K562 (cell line): Measurements from ENCODE around the gene KIF21A. TPM values are rescaled to one million over a fixed set of nuclear protein-coding genes. Genes with fewer than 3 reads are reported as not detected.

Source experiments
- ATAC-seq: fragments of 200-7000 bp; cut with Tn5 transposase; 3 replicates; pipeline ENCODE4 v1.9.1; 2020; ENCODE audit warnings: moderate library complexity
- BruUV-seq: library from RNA; stranded (reverse); fragments of 400-500 nt; replicated peaks from 2 replicates; lab custom pipeline; 2021; lab: Mats Ljungman, UMichigan
- CTCF ChIA-PET: fragments of 300-600 bp; formaldehyde crosslinking; extraction: SDS; loops from one replicate; lab custom pipeline; 2021; ENCODE audit warnings: low intra/inter-chr PET ratio; lab: Yijun Ruan, JAX
- POLR2A ChIA-PET: fragments of 300-600, 350-650 bp; sonication (Branson Sonifier 250); formaldehyde crosslinking; extraction: SDS; loops from one replicate; lab custom pipeline; 2021; ENCODE audit warnings: antibody characterized with exemption, inconsistent platforms; lab: Yijun Ruan, JAX
- DNase-seq, 4 experiments: peaks; one replicate each; pipeline versions ENCODE4 v3.0.0 to v3.0.0-alpha.2; 2011 to 2018; ENCODE audit warnings: low spot score in 3 of 4, mixed read lengths in 3 of 4; ENCODE audit errors: extremely low read depth in 1 of 4
- FAIRE-seq: peaks from 2 replicates; lab custom pipeline; 2011; peaks lifted over from hg19 to GRCh38; lab: Jason Lieb, UNC
- H2AFZ ChIP-seq: 2 replicates; pipeline ENCODE4 v1.6.0; 2011; ENCODE audit warnings: low read depth, low read length, control low read depth, inconsistent platforms
- H3K27ac ChIP-seq: fragments of 200-600 bp; 3 replicates; pipeline ENCODE4 v1.8.0; 2011; ENCODE audit warnings: low read depth, mild to moderate bottlenecking, control low read depth, inconsistent platforms, low read length, moderate library complexity, mixed read lengths; ENCODE audit errors: extremely low read depth
- H3K27me3 ChIP-seq, 2 experiments: fragments of 300-600 bp in 1 of 2; 2 replicates in 1 of 2; 3 replicates in 1 of 2; pipeline versions ENCODE4 v1.6.0 to v1.8.0; 2011; ENCODE audit warnings: inconsistent platforms in 2 of 2, low read length in 2 of 2, mild to moderate bottlenecking in 1 of 2, mixed read lengths in 1 of 2, moderate library complexity in 1 of 2; ENCODE audit not compliant: control insufficient read depth in 2 of 2, insufficient read depth in 2 of 2
- H3K36me3 ChIP-seq: fragments of 300-600 bp; 3 replicates; pipeline ENCODE4 v1.8.0; 2011; ENCODE audit warnings: mild to moderate bottlenecking, low read length, inconsistent platforms; ENCODE audit not compliant: control insufficient read depth, insufficient read depth
- H3K4me1 ChIP-seq, 2 experiments: fragments of 200-600 bp in 1 of 2; replicated peaks in 1 of 2; 2 replicates in 1 of 2; 3 replicates in 1 of 2; pipeline versions ENCODE4 v1.5.1 to v1.8.0; 2011; ENCODE audit warnings: inconsistent platforms in 2 of 2, low read length in 2 of 2, mild to moderate bottlenecking in 1 of 2, mixed read lengths in 1 of 2, moderate library complexity in 1 of 2; ENCODE audit not compliant: control insufficient read depth in 2 of 2, insufficient read depth in 2 of 2
- H3K4me2 ChIP-seq: 2 replicates; pipeline ENCODE4 v1.6.1; 2011; ENCODE audit warnings: low read length, control low read depth, inconsistent platforms, mixed read lengths; ENCODE audit not compliant: insufficient read depth
- H3K4me3 ChIP-seq: fragments of 200-600 bp; sonication (generic), shearing (Covaris generic); 2 replicates; pipeline ENCODE4 v1.5.1; 2016; ENCODE audit warnings: control low read depth, inconsistent platforms
- H3K79me2 ChIP-seq: fragments of 200-600 bp; 3 replicates; pipeline ENCODE4 v1.8.0; 2011; ENCODE audit warnings: low read length, inconsistent platforms; ENCODE audit not compliant: control insufficient read depth, insufficient read depth
- H3K9ac ChIP-seq, 2 experiments: 2 replicates each; pipeline versions ENCODE4 v1.6.0 to v1.6.1; 2011; ENCODE audit warnings: low read depth in 2 of 2, low read length in 2 of 2, control low read depth in 1 of 2, inconsistent platforms in 1 of 2, mild to moderate bottlenecking in 1 of 2, mixed read lengths in 1 of 2; ENCODE audit not compliant: insufficient read depth in 1 of 2
- H3K9me1 ChIP-seq: one replicate; pipeline ENCODE4 v1.6.0; 2011; ENCODE audit warnings: inconsistent platforms, mild to moderate bottlenecking, low read length, moderate library complexity; ENCODE audit not compliant: control insufficient read depth, insufficient read depth
- H3K9me3 ChIP-seq: replicated peaks from 2 replicates; pipeline ENCODE4 v1.5.1; 2011; ENCODE audit warnings: low read depth, low read length, inconsistent platforms; ENCODE audit not compliant: control insufficient read depth, insufficient read depth
- H4K20me1 ChIP-seq: replicated peaks from 2 replicates; pipeline ENCODE4 v1.6.1; 2011; ENCODE audit warnings: low read length, inconsistent platforms, mixed read lengths; ENCODE audit not compliant: control insufficient read depth, insufficient read depth
- FOXK1 ChIP-seq: sonication (generic); formaldehyde crosslinking; IDR thresholded peaks from 2 replicates; pipeline ENCODE4 v1.8.0; 2022; ENCODE audit warnings: missing genetic modification reagents, mild to moderate bottlenecking, borderline replicate concordance
- MECOM ChIP-seq: fragments of 250-450 bp; sonication (Bioruptor Pico); IDR thresholded peaks from 2 replicates; pipeline ENCODE4 v1.8.0; 2022; ENCODE audit warnings: inconsistent platforms
- NFIX ChIP-seq: fragments of 250-450 bp; sonication (Bioruptor Pico); IDR thresholded peaks from 2 replicates; pipeline ENCODE4 v1.4.0; 2020; ENCODE audit warnings: low read depth, mild to moderate bottlenecking, moderate library complexity
- NFXL1 ChIP-seq: fragments of 450-650 bp; formaldehyde crosslinking; IDR thresholded peaks from 2 replicates; pipeline ENCODE4 v1.4.0; 2021; ENCODE audit warnings: mild to moderate bottlenecking
- NFYB ChIP-seq: IDR thresholded peaks from 2 replicates; pipeline ENCODE4 v1.6.1; 2011; ENCODE audit warnings: mild to moderate bottlenecking, moderate library complexity; ENCODE audit not compliant: insufficient read length; ENCODE audit errors: extremely low read depth
- PHTF2 ChIP-seq: fragments of 250-450 bp; sonication (Bioruptor Pico); IDR thresholded peaks from 2 replicates; pipeline ENCODE4 v1.5.0; 2021; ENCODE audit warnings: mild to moderate bottlenecking
- POLR2H ChIP-seq: IDR thresholded peaks from 2 replicates; pipeline ENCODE4 v1.6.1; 2016; ENCODE audit warnings: missing genetic modification characterization, low read depth, mild to moderate bottlenecking, control low read depth, missing compliant biosample characterization, moderate library complexity
- RBM14 ChIP-seq: fragments of 200-400 bp; formaldehyde crosslinking; IDR thresholded peaks from 2 replicates; pipeline ENCODE4 v1.6.1; 2018; ENCODE audit warnings: low read depth, mild to moderate bottlenecking, low read length, moderate library complexity, borderline replicate concordance; ENCODE audit not compliant: insufficient read depth
- THRAP3 ChIP-seq: fragments of 450-650 bp; IDR thresholded peaks from 2 replicates; pipeline ENCODE4 v1.6.1; 2016; ENCODE audit warnings: mild to moderate bottlenecking, inconsistent platforms, borderline replicate concordance
- TRIM28 ChIP-seq: fragments of 450-650 bp; IDR thresholded peaks from 2 replicates; pipeline ENCODE4 v1.6.1; 2017
- TSC22D4 ChIP-seq: fragments of 450-650 bp; IDR thresholded peaks from 2 replicates; pipeline ENCODE4 v1.6.1; 2016; ENCODE audit warnings: missing genetic modification characterization, missing biosample characterization, control low read depth
- ZC3H4 ChIP-seq: sonication (generic); formaldehyde crosslinking; IDR thresholded peaks from 2 replicates; pipeline ENCODE4 v1.9.0; 2021; ENCODE audit warnings: missing genetic modification reagents, borderline replicate concordance
- ZNF830 ChIP-seq: fragments of 250-450 bp; sonication (Bioruptor Pico); IDR thresholded peaks from 2 replicates; pipeline ENCODE4 v1.5.0; 2021; ENCODE audit warnings: mild to moderate bottlenecking
- WGBS: fragments of 100-300 bp; shearing (Covaris generic); methylation state at CpG from one replicate; pipeline ENCODE4 v1.1.6; 2016; ENCODE audit warnings: low coverage, mixed read lengths; ENCODE audit not compliant: insufficient coverage; ENCODE audit errors: missing lambda C conversion rate; 5-methylcytosine and 5-hydroxymethylcytosine counted together
- in situ Hi-C: fragments of 300-500 bp; cut with MboI; formaldehyde crosslinking; loops from 4 replicates; pipeline ENCODE4 v1.15.0; 2018; ENCODE audit warnings: inconsistent platforms, mixed read lengths
- intact Hi-C: fragments of 100-400 bp; cut with micrococcal nuclease; formaldehyde crosslinking; loops from 2 replicates; pipeline ENCODE4 v1.14.2; 2022
- polyA plus RNA-seq, 8 experiments: library from polyadenylated mRNA; depleted of rRNA in 4 of 8; stranded (reverse) in 5 of 8; unstranded in 3 of 8; fragments of >200 nt; fragmentation: Nextera tagmentation in 2 of 8; fragmentation: Illumina TruSeq in 1 of 8; extraction: Ambion mirVana in 2 of 8; extraction: Trizol in 1 of 8; gene quantifications; 2 replicates each; pipeline versions ENCODE4 v1.2.1 to v1.2.3, GENCODE V29; 2011 to 2014; ENCODE audit warnings: inconsistent platforms in 1 of 8, missing spikeins in 1 of 8
- total RNA-seq, 7 experiments: library from RNA; depleted of rRNA in 6 of 7; stranded (reverse); fragments of >200 nt in 6 of 7; fragmentation: Illumina TruSeq in 2 of 7; extraction: Trizol in 2 of 7; gene quantifications; 2 replicates each; pipeline versions ENCODE4 v1.2.1 to v1.2.3, GENCODE V29; 2011 to 2021; ENCODE audit warnings: low replicate concordance in 1 of 7
- TF ChIP-seq, protein P1 (sequence below): fragments of 250-450 bp; sonication (Bioruptor Pico); IDR thresholded peaks from 2 replicates; pipeline ENCODE4 v1.4.0; 2020
- TF ChIP-seq, protein P2 (sequence below): sonication (generic); formaldehyde crosslinking; IDR thresholded peaks from 2 replicates; pipeline ENCODE4 v1.8.0; 2022; ENCODE audit warnings: mild to moderate bottlenecking, missing genetic modification reagents

Gene KIF21A
- total and polyA plus RNA-seq, 9 of the 15 experiments (the other 6 are each of a cell fraction or from before 2014, with no cell fraction given): 17.7 to 45.0 (median 30.3) TPM

DNA sequence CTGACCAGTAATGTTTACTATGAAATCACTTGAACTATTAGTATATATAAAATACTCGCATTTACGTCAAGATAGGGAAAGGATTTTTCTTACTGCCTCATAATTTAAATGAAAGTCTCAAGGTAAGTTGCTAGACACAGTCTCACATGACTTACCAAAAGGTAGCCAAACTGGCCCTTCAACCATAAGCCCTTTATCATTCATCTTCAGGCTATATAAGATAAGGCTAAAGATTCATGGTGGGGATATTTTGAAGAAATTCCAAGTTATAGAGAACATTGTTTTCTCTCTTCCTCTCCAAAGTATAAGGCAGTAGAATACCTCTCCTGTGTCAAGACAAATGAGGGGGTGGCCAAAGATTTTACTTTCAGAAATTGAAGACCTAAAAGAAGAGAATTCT, 23.4 kb downstream of the KIF21A start:
- no TSS peak for BruUV-seq
- Histone ChIP-seq H3K9ac (no peak overlapping the region), H3K79me2 (peaks cover 28% of the 10 kb centered on the region), H3K4me2 (no peak overlapping the region), H3K4me3 (no peak overlapping the region), H3K4me1 (peaks cover 0 to 3% of the 10 kb centered on the region in 2 experiments; a peak in 1 of 5 replicates), H3K27ac (no peak overlapping the region), H3K9me1 (no peaks in the 10 kb centered on the region), H3K27me3 (no peaks in the 10 kb centered on the region), H3K36me3 (peaks cover 14% of the 10 kb centered on the region; the same call in 1 of the 3 replicates), H2AFZ (no peak overlapping the region), H3K9me3 (no peaks in the 10 kb centered on the region), H4K20me1 (no peaks in the 10 kb centered on the region)
- no peak for TF ChIP-seq ZC3H4 (CRISPR knock-in tag)
- TF ChIP-seq NFXL1 (CRISPR knock-in tag): no peak
- no peak for TF ChIP-seq TSC22D4 (tag)
- TF ChIP-seq NFIX: no peak
- no peak for TF ChIP-seq MECOM (CRISPR knock-in tag)
- TF ChIP-seq FOXK1 (CRISPR knock-in tag): no peak
- TF ChIP-seq ZNF830 (CRISPR knock-in tag): no peak
- no peak for ATAC-seq
- ChIA-PET CTCF (no interaction called here), POLR2A (no interaction called here)
- FAIRE-seq: no peak
- in situ Hi-C loops: no loop called here
- DNase-seq: no peak
- WGBS: 88% methylated on average over 2 of the region's 2 CpGs
- intact Hi-C loops: no loop called here

DNA sequence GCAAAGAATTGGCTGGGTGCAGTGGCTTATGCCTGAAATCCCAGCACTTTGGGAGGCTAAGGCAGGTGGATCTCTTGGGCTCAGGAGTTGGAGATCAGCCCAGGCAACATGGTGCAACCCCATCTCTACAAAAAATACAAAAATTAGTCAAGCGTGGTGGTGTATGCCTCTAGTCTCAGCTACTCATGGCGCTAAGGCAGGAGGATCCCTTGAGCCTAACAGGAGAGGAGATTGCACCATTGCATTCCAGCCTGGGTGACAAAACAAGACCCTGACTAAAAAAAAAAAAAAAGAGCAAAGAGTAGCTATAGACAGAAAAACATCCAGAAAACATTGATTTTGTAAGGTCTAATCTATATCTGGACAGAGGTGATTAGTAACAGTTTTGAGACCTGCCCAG, 25.0 kb downstream of the KIF21A start:
- ChIA-PET POLR2A (interaction anchor here (0.6 to 1.4 kb wide), 3 partner anchors 9 to 24 kb away, joined by 3 read pairs; no protein-coding TSS in a partner anchor), CTCF (no interaction called here)
- no TSS peak for BruUV-seq
- in situ Hi-C loops (no loop called here), intact Hi-C loops (no loop called here)
- Histone ChIP-seq H3K4me1 (peaks cover 0 to 3% of the 10 kb centered on the region in 2 experiments; a peak in 1 of 5 replicates), H3K9me3 (no peaks in the 10 kb centered on the region), H2AFZ (no peak overlapping the region), H3K79me2 (peaks cover 24% of the 10 kb centered on the region), H3K4me2 (no peak overlapping the region), H3K9ac (no peak overlapping the region), H3K4me3 (no peak overlapping the region), H3K27ac (no peak overlapping the region), H4K20me1 (no peaks in the 10 kb centered on the region), H3K27me3 (no peaks in the 10 kb centered on the region), H3K36me3 (peaks cover 14% of the 10 kb centered on the region; the same call in 1 of the 3 replicates), H3K9me1 (no peaks in the 10 kb centered on the region)
- ATAC-seq: no peak
- 92% methylated on average over 2 of the region's 2 CpGs for WGBS
- no peak for FAIRE-seq
- no peak for DNase-seq
- TF ChIP-seq RBM14 (no peak), POLR2H (tag) (no peak), PHTF2 (CRISPR knock-in tag) (no peak), TRIM28 (no peak), THRAP3 (no peak), NFYB (no peak)
- TF ChIP-seq, protein P1, sequence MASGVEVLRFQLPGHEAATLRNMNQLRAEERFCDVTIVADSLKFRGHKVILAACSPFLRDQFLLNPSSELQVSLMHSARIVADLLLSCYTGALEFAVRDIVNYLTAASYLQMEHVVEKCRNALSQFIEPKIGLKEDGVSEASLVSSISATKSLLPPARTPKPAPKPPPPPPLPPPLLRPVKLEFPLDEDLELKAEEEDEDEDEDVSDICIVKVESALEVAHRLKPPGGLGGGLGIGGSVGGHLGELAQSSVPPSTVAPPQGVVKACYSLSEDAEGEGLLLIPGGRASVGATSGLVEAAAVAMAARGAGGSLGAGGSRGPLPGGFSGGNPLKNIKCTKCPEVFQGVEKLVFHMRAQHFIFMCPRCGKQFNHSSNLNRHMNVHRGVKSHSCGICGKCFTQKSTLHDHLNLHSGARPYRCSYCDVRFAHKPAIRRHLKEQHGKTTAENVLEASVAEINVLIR (CRISPR knock-in tag): no peak
- TF ChIP-seq, protein P2, sequence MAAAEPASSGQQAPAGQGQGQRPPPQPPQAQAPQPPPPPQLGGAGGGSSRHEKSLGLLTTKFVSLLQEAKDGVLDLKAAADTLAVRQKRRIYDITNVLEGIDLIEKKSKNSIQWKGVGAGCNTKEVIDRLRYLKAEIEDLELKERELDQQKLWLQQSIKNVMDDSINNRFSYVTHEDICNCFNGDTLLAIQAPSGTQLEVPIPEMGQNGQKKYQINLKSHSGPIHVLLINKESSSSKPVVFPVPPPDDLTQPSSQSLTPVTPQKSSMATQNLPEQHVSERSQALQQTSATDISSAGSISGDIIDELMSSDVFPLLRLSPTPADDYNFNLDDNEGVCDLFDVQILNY (CRISPR knock-in tag): no peak
